ENCODE measurements around the gene GDI1. TPM values are rescaled to one million over a fixed set of nuclear protein-coding genes. Genes with fewer than 3 reads are reported as not detected.

The GDI1 gene
- total and polyA plus RNA-seq, 2 donors (not counting 1 experiment from before 2014, with no cell fraction given): 199 to 311 TPM

- H3K4me1 ChIP-seq (ENCODE audit: control insufficient read depth in 2 of 2, insufficient read depth in 2 of 2, low read length in 2 of 2): peaks cover 8 to 38% of the 10 kb centered on the region in 2 donors
- H4K20me1 ChIP-seq (ENCODE audit: control insufficient read depth, insufficient read depth, low read length, poor library complexity, severe bottlenecking): no peaks in the 10 kb centered on the region
- H3K79me2 ChIP-seq (ENCODE audit: control insufficient read depth, insufficient read depth, low read length): no peaks in the 10 kb centered on the region
- peak overlapping the region; percentile 69 for H3K27ac ChIP-seq (ENCODE audit: low read length in 2 of 2)
- intact Hi-C loops (cut with micrococcal nuclease): no loop called here
- Mint-ChIP-seq H3K9me3 (ENCODE audit: insufficient read depth) (no peaks in the 10 kb centered on the region), H3K4me3 (peak overlapping the region; percentile 79), H3K4me1 (peaks cover 31% of the 10 kb centered on the region), H3K27me3 (no peaks in the 10 kb centered on the region), H3K27ac (peak overlapping the region; percentile 88)
- WGBS (ENCODE audit: insufficient coverage): 40% methylated on average over 2 of the region's 10 CpGs
- H3K27me3 ChIP-seq (replicated peaks in 1 of 4; ENCODE audit: control extremely low read depth in 1 of 4, control insufficient read depth in 3 of 4, insufficient read depth in 4 of 4, low read length in 3 of 4): no peaks in the 10 kb centered on the region
- peak overlapping the region; percentile 77 for H3K4me2 ChIP-seq (replicated peaks; ENCODE audit: low read depth, low read length, poor library complexity, severe bottlenecking)
- POLR2A ChIA-PET: interaction anchor here (0.8 to 4.5 kb wide), 3 partner anchors 10 to 139 kb away, joined by 3 to 31 read pairs (median 3); partner anchors contain the start of genes IKBKG and RPL10
- peaks cover 0 to under 1% of the 10 kb centered on the region in 2 experiments for H3K36me3 ChIP-seq (replicated peaks in 1 of 2; ENCODE audit: control extremely low read depth in 1 of 2, control insufficient read depth in 1 of 2, extremely low read depth in 1 of 2, insufficient read depth in 2 of 2, low read length in 1 of 2)
- H3K9ac ChIP-seq (ENCODE audit: low read length): peak overlapping the region; percentile 37
- ATAC-seq (ENCODE audit: low read depth) (peak; percentile 3), DNase-seq (no peak)
- TF ChIP-seq EZH2 (IDR thresholded peaks at IDR 0.05; ENCODE audit: borderline replicate concordance, insufficient read depth, low read depth, low read length, poor library complexity, severe bottlenecking): no peak
- TF ChIP-seq, protein P1, sequence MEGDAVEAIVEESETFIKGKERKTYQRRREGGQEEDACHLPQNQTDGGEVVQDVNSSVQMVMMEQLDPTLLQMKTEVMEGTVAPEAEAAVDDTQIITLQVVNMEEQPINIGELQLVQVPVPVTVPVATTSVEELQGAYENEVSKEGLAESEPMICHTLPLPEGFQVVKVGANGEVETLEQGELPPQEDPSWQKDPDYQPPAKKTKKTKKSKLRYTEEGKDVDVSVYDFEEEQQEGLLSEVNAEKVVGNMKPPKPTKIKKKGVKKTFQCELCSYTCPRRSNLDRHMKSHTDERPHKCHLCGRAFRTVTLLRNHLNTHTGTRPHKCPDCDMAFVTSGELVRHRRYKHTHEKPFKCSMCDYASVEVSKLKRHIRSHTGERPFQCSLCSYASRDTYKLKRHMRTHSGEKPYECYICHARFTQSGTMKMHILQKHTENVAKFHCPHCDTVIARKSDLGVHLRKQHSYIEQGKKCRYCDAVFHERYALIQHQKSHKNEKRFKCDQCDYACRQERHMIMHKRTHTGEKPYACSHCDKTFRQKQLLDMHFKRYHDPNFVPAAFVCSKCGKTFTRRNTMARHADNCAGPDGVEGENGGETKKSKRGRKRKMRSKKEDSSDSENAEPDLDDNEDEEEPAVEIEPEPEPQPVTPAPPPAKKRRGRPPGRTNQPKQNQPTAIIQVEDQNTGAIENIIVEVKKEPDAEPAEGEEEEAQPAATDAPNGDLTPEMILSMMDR (IDR thresholded peaks at IDR 0.05): no peak
- H2AFZ ChIP-seq (ENCODE audit: insufficient read depth, low read depth, low read length, poor library complexity, severe bottlenecking): peak overlapping the region; percentile 60
- CTCF ChIA-PET: interaction anchor here (0.6 to 2.4 kb wide), 3 partner anchors 9 to 604 kb away, joined by 3 to 7 read pairs (median 3); partner anchors contain the start of gene RPL10
- H3K4me3 ChIP-seq (ENCODE audit: control extremely low read depth in 1 of 5, extremely low read depth in 1 of 5, insufficient read depth in 1 of 5, low read depth in 2 of 5, low read length in 4 of 5): peak overlapping the region; percentile 28 to 45 (median 36)
- no peaks in the 10 kb centered on the region for H3K9me3 ChIP-seq (ENCODE audit: control extremely low read depth in 1 of 3, control insufficient read depth in 2 of 3, insufficient read depth in 1 of 3, low read length in 2 of 3)
Measured at GRCh38 chrX:154408659-154409221, 28.2 kb upstream of the GDI1 start.

Measured in B cell (primary cell).